BLaER1 (cell line): ENCODE results near the gene DCDC1.

Experiments used
- H3K27ac ChIP-seq: shearing (Covaris generic); formaldehyde crosslinking; 2 replicates; pipeline ENCODE4 v1.8.1; 2022
- H3K27me3 ChIP-seq: shearing (Covaris generic); formaldehyde crosslinking; 2 replicates; pipeline ENCODE4 v1.8.1; 2022
- H3K36me3 ChIP-seq: shearing (Covaris generic); formaldehyde crosslinking; 2 replicates; pipeline ENCODE4 v1.8.1; 2022
- H3K4me1 ChIP-seq: shearing (Covaris generic); formaldehyde crosslinking; 2 replicates; pipeline ENCODE4 v1.8.1; 2022
- H3K4me2 ChIP-seq: shearing (Covaris generic); formaldehyde crosslinking; 2 replicates; pipeline ENCODE4 v1.8.1; 2022
- H3K4me3 ChIP-seq: shearing (Covaris generic); formaldehyde crosslinking; 2 replicates; pipeline ENCODE4 v1.8.1; 2022
- H3K9ac ChIP-seq: shearing (Covaris generic); formaldehyde crosslinking; 2 replicates; pipeline ENCODE4 v1.8.1; 2022
- H3K9me3 ChIP-seq: shearing (Covaris generic); formaldehyde crosslinking; 2 replicates; pipeline ENCODE4 v1.8.1; 2022
- H4K20me1 ChIP-seq: shearing (Covaris generic); formaldehyde crosslinking; 2 replicates; pipeline ENCODE4 v1.8.1; 2022
- Cebpa-rat ChIP-seq: shearing (Covaris generic); IDR thresholded peaks from 2 replicates; pipeline ENCODE4 v1.8.1; 2022

The DCDC1 gene

DNA sequence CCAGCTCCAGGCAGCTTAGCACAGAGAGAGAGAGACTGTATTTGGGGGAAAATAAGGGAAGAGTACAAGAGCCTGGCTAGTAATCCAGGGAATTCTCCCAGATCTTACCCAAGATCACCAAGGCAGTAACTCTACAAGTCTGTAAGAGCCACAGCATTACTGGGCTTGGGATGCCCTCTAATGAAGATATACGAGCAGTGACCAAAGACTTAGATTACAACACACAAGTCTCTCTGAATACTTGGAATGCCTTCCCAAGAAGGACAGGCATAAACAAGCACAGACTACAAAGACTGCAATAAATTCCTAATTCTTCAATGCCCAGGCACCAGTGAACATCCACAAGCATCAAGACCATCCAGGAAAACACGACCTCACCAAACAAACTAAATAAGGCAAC lies 17.8 kb upstream of the DCDC1 start:
- H3K4me3 ChIP-seq, result no peak overlapping the region
- H3K9ac ChIP-seq, result no peak overlapping the region
- H4K20me1 ChIP-seq, result no peaks in the 10 kb centered on the region
- no peak overlapping the region for H3K27ac ChIP-seq
- H3K4me2 ChIP-seq, result no peak overlapping the region
- TF ChIP-seq Cebpa-rat, result no peak
- peaks cover 15% of the 10 kb centered on the region for H3K36me3 ChIP-seq
- no peaks in the 10 kb centered on the region for H3K9me3 ChIP-seq
- no peaks in the 10 kb centered on the region for H3K4me1 ChIP-seq
- no peaks in the 10 kb centered on the region for H3K27me3 ChIP-seq

DNA sequence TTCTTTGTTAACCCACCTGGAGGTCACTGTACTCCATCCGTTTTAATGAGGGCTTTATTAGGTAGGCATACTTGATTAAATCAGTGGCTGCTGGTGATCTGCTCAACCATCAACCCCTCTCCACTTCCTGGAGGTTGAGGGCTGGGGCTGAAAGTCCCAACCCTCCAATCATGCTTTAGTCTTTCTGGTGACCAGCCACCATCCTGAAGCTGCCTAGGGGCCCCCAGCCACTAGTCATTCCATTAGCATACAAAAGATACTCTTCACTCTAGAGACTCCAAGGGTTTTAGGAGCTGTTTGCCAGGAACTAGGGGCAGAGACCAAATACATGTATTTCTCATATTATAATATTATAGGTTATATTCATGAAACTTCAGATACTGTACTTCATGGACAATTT lies 13.6 kb upstream of the DCDC1 start:
- no peak overlapping the region for H3K4me3 ChIP-seq
- H3K27ac ChIP-seq, result no peak overlapping the region
- peaks cover 15% of the 10 kb centered on the region for H3K36me3 ChIP-seq
- H3K4me1 ChIP-seq, result no peaks in the 10 kb centered on the region
- no peak overlapping the region for H3K9ac ChIP-seq
- TF ChIP-seq Cebpa-rat, result no peak
- no peaks in the 10 kb centered on the region for H4K20me1 ChIP-seq
- H3K27me3 ChIP-seq, result no peaks in the 10 kb centered on the region
- H3K4me2 ChIP-seq, result no peak overlapping the region
- H3K9me3 ChIP-seq, result no peaks in the 10 kb centered on the region

- no peak for TF ChIP-seq Cebpa-rat
- no peak overlapping the region for H3K4me2 ChIP-seq
Measured at GRCh38 chr11:31375879-31376278, 6.3 kb upstream of the DCDC1 start.

DNA sequence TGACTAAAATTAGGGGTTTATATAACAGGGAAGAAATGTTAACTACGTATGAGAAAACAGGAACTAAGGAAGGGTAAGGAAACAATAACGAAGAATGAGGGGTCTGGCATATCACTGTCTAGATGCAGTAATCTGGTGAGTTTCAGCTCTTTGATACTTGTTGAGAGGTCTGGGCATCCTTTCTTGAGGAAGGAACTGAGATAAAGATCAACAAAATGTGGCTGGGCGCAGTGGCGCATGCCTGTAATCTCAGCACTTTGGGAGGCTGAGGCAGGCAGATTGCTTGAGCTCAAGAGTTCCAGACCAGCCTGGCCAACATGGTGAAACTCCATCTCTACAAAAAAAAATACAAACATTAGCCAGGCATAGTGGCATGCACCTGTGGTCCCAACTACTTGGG lies 2.7 kb downstream of the DCDC1 start:
- TF ChIP-seq Cebpa-rat, result no peak

More at GRCh38 chr11:31375879-31376278, 6.3 kb upstream of the DCDC1 start:
- Histone ChIP-seq H3K9me3 (no peaks in the 10 kb centered on the region), H3K9ac (no peak overlapping the region), H3K27ac (no peak overlapping the region), H3K36me3 (peaks cover 6% of the 10 kb centered on the region; the same call in 1 of the 2 replicates), H4K20me1 (no peaks in the 10 kb centered on the region), H3K27me3 (no peaks in the 10 kb centered on the region), H3K4me3 (no peak overlapping the region), H3K4me1 (peaks cover 4% of the 10 kb centered on the region)

DNA sequence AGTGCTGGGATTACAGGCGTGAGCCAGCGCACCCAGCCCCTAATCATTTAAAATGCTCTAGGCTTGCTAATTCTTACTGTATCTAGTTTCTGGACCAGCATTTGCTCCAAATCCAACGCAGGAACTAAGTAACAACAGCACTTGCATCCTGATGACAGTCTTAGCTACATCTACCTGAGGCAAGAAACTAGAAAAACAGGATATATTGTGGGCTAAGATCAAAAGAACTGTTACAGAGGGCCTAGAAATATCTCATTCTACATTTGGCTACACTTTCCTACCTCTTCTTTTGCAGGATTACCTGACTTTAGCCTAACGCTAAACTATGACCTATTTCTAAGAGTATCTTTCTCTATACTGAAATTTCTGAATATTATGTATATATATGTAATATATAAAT lies 7.8 kb downstream of the DCDC1 start:
- Histone ChIP-seq H3K9ac (no peak overlapping the region), H3K4me2 (no peak overlapping the region), H3K4me1 (no peaks in the 10 kb centered on the region), H3K36me3 (no peaks in the 10 kb centered on the region), H3K9me3 (no peaks in the 10 kb centered on the region), H3K4me3 (no peak overlapping the region), H4K20me1 (no peaks in the 10 kb centered on the region), H3K27ac (no peak overlapping the region), H3K27me3 (no peaks in the 10 kb centered on the region)
- TF ChIP-seq Cebpa-rat, result no peak

More for the DNA sequence above, 2.7 kb downstream of the DCDC1 start:
- no peaks in the 10 kb centered on the region for H3K27me3 ChIP-seq
- no peak overlapping the region for H3K4me3 ChIP-seq
- no peaks in the 10 kb centered on the region for H3K36me3 ChIP-seq
- H3K27ac ChIP-seq, result no peak overlapping the region
- no peaks in the 10 kb centered on the region for H3K9me3 ChIP-seq
- no peak overlapping the region for H3K9ac ChIP-seq
- no peaks in the 10 kb centered on the region for H4K20me1 ChIP-seq
- no peak overlapping the region for H3K4me2 ChIP-seq
- H3K4me1 ChIP-seq, result peaks cover 11% of the 10 kb centered on the region

GRCh38 chr11:31355817-31356216 lies 13.7 kb downstream of the DCDC1 start:
- no peak for TF ChIP-seq Cebpa-rat
- H3K4me1 ChIP-seq, result no peaks in the 10 kb centered on the region
- no peak overlapping the region for H3K4me3 ChIP-seq
- H3K4me2 ChIP-seq, result no peak overlapping the region
- no peaks in the 10 kb centered on the region for H4K20me1 ChIP-seq
- H3K9me3 ChIP-seq, result no peaks in the 10 kb centered on the region
- no peak overlapping the region for H3K9ac ChIP-seq
- H3K36me3 ChIP-seq, result no peaks in the 10 kb centered on the region
- no peaks in the 10 kb centered on the region for H3K27me3 ChIP-seq
- H3K27ac ChIP-seq, result no peak overlapping the region

- Histone ChIP-seq H3K4me1 (no peaks in the 10 kb centered on the region), H3K27me3 (no peaks in the 10 kb centered on the region), H3K4me3 (no peak overlapping the region), H3K27ac (no peak overlapping the region), H4K20me1 (no peaks in the 10 kb centered on the region), H3K4me2 (no peak overlapping the region), H3K36me3 (no peaks in the 10 kb centered on the region), H3K9me3 (no peaks in the 10 kb centered on the region), H3K9ac (no peak overlapping the region)
- no peak for TF ChIP-seq Cebpa-rat
Measured at GRCh38 chr11:31355131-31355530, 14.4 kb downstream of the DCDC1 start.

GRCh38 chr11:31351168-31351567 lies 18.4 kb downstream of the DCDC1 start:
- H3K4me3 ChIP-seq, result no peak overlapping the region
- no peaks in the 10 kb centered on the region for H3K9me3 ChIP-seq
- H3K27ac ChIP-seq, result no peak overlapping the region
- TF ChIP-seq Cebpa-rat, result no peak
- no peaks in the 10 kb centered on the region for H3K4me1 ChIP-seq
- no peak overlapping the region for H3K9ac ChIP-seq
- no peaks in the 10 kb centered on the region for H3K27me3 ChIP-seq
- no peaks in the 10 kb centered on the region for H3K36me3 ChIP-seq
- H3K4me2 ChIP-seq, result no peak overlapping the region
- no peaks in the 10 kb centered on the region for H4K20me1 ChIP-seq

- H3K27ac ChIP-seq, result no peak overlapping the region
- H3K4me2 ChIP-seq, result no peak overlapping the region
- no peak overlapping the region for H3K9ac ChIP-seq
- H4K20me1 ChIP-seq, result no peaks in the 10 kb centered on the region
- peaks cover 18% of the 10 kb centered on the region for H3K4me1 ChIP-seq
- no peaks in the 10 kb centered on the region for H3K36me3 ChIP-seq
- H3K4me3 ChIP-seq, result no peak overlapping the region
- no peak for TF ChIP-seq Cebpa-rat
- no peaks in the 10 kb centered on the region for H3K27me3 ChIP-seq
- H3K9me3 ChIP-seq, result no peaks in the 10 kb centered on the region
Measured at GRCh38 chr11:31340903-31341572, 28.5 kb downstream of the DCDC1 start.

DNA sequence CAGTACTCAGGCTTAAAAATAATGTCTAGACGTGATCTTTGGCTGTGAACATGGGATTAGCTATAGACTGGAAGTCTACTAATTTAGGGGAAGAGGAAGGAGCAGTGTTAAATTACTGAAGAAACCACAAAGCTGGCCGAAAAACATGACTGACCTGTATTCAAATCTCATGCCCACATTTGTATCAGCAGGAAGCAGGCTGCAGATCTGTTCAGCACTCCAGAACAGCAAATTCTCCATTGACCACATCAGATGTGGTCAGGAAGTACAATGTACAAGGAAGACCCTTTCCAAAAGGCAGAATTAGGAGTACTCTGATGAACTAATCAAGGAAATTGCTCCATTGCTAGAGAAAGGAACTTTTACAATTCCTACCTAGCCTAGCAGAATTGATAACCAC lies 31.7 kb downstream of the DCDC1 start:
- H3K4me3 ChIP-seq, result no peak overlapping the region
- peak overlapping the region; percentile 17; the same call in 1 of the 2 replicates for H3K4me2 ChIP-seq
- peaks cover 18% of the 10 kb centered on the region for H3K4me1 ChIP-seq
- 0 out of 2 replicates have a peak, but pooled peaks cover 6% of the 10 kb centered on the region for H3K9me3 ChIP-seq
- no peaks in the 10 kb centered on the region for H4K20me1 ChIP-seq
- TF ChIP-seq Cebpa-rat, result no peak
- H3K27me3 ChIP-seq, result no peaks in the 10 kb centered on the region
- H3K27ac ChIP-seq, result no peak overlapping the region
- H3K36me3 ChIP-seq, result no peaks in the 10 kb centered on the region
- H3K9ac ChIP-seq, result no peak overlapping the region

- Histone ChIP-seq H4K20me1 (no peaks in the 10 kb centered on the region), H3K9me3 (no peaks in the 10 kb centered on the region), H3K27ac (no peak overlapping the region), H3K36me3 (no peaks in the 10 kb centered on the region), H3K9ac (no peak overlapping the region), H3K27me3 (no peaks in the 10 kb centered on the region), H3K4me2 (no peak overlapping the region), H3K4me1 (no peaks in the 10 kb centered on the region), H3K4me3 (no peak overlapping the region)
- TF ChIP-seq Cebpa-rat, result no peak
Measured at GRCh38 chr11:31328697-31329096, 40.8 kb downstream of the DCDC1 start.
